ENCODE measurements around the gene SRCAP.

The SRCAP gene

GRCh38 chr16:30698816-30699614 lies at the start of gene SRCAP:
TSS of gene SRCAP (plus strand) at chr16:30699171. CDS start at chr16:30700825, 1,654 bp downstream.
- TF ChIP-seq POLR2A (IDR thresholded peaks at IDR 0.05; ENCODE audit: low read length) (peak; percentile 39), GATA1 (IDR thresholded peaks at IDR 0.05; ENCODE audit: low read depth, low read length) (no peak)
- peak; percentile 91 to 94 for DNase-seq

DNA sequence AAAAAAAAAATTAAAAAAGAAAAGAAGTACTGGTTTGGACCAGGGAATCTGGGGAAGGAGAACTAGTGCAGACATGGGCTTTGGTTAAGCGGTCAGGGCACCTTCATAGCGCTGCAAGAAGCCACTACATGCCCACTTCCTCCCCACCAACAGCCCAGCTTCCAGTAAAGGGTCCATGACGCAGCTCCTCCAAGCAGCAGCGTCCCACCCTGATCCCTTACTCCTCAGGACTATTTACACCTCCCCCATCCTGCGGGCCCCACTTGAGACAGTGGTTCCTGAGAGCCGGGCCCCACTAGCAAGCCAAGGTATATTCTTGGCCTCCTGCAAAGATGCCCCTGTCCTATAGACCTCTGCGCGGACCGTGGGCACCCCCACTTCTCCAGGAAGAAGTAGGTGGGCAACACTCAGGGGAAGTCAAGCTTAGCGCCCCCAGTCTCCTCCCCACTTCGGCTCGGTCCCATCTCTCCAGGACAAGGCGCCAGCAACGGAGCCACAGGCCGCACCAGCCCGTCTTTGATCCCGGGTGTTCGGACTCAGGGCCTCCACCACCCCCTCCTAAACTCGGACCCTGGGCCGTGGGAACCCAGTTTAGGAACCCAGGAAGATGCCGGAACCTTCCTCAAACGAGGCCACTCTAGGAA lies 49.1 kb upstream of the SRCAP start:
- TF ChIP-seq GATA1 (IDR thresholded peaks at IDR 0.05; ENCODE audit: low read depth, low read length) (no peak), POLR2A (IDR thresholded peaks at IDR 0.05; ENCODE audit: low read length) (no peak)
- DNase-seq = no peak

GRCh38 chr16:30650369-30651123 lies 48.4 kb upstream of the SRCAP start, which contains the start of gene PRR14:
TSS of gene PRR14 (plus strand) at chr16:30650960. CDS start at chr16:30651646, 686 bp downstream.
- peak; percentile 100 for DNase-seq
- TF ChIP-seq GATA1 (IDR thresholded peaks at IDR 0.05; ENCODE audit: low read depth, low read length) (no peak), POLR2A (IDR thresholded peaks at IDR 0.05; ENCODE audit: low read length) (peak; percentile 61)

GRCh38 chr16:30651124-30652004 lies 47.6 kb upstream of the SRCAP start:
- TF ChIP-seq GATA1 (IDR thresholded peaks at IDR 0.05; ENCODE audit: low read depth, low read length) (no peak), POLR2A (IDR thresholded peaks at IDR 0.05; ENCODE audit: low read length) (peak; percentile 52)
- peak; percentile 87 to 91 for DNase-seq

GRCh38 chr16:30652005-30652296 lies 47.0 kb upstream of the SRCAP start:
- TF ChIP-seq GATA1 (IDR thresholded peaks at IDR 0.05; ENCODE audit: low read depth, low read length) (no peak), POLR2A (IDR thresholded peaks at IDR 0.05; ENCODE audit: low read length) (no peak)

GRCh38 chr16:30652718-30653117 lies 46.3 kb upstream of the SRCAP start:
- no peak for DNase-seq
- no peak for TF ChIP-seq POLR2A (IDR thresholded peaks at IDR 0.05; ENCODE audit: low read length)
- no peak for TF ChIP-seq GATA1 (IDR thresholded peaks at IDR 0.05; ENCODE audit: low read depth, low read length)

More at GRCh38 chr16:30652005-30652296, 47.0 kb upstream of the SRCAP start:
- no peak for DNase-seq

- TF ChIP-seq POLR2A (IDR thresholded peaks at IDR 0.05; ENCODE audit: low read length) (no peak), GATA1 (IDR thresholded peaks at IDR 0.05; ENCODE audit: low read depth, low read length) (no peak)
- DNase-seq = no peak
Measured at GRCh38 chr16:30654856-30655255, 44.1 kb upstream of the SRCAP start.

- DNase-seq = no peak
- TF ChIP-seq GATA1 (IDR thresholded peaks at IDR 0.05; ENCODE audit: low read depth, low read length) = no peak
- TF ChIP-seq POLR2A (IDR thresholded peaks at IDR 0.05; ENCODE audit: low read length) = no peak
Measured at GRCh38 chr16:30655815-30656347, 43.1 kb upstream of the SRCAP start.

- DNase-seq = no peak
- TF ChIP-seq POLR2A (IDR thresholded peaks at IDR 0.05; ENCODE audit: low read length) (no peak), GATA1 (IDR thresholded peaks at IDR 0.05; ENCODE audit: low read depth, low read length) (no peak)
Measured at GRCh38 chr16:30656388-30656787, 42.6 kb upstream of the SRCAP start.

GRCh38 chr16:30656974-30657865 lies 41.8 kb upstream of the SRCAP start:
- DNase-seq = no peak
- no peak for TF ChIP-seq POLR2A (IDR thresholded peaks at IDR 0.05; ENCODE audit: low read length)
- TF ChIP-seq GATA1 (IDR thresholded peaks at IDR 0.05; ENCODE audit: low read depth, low read length) = no peak

DNA sequence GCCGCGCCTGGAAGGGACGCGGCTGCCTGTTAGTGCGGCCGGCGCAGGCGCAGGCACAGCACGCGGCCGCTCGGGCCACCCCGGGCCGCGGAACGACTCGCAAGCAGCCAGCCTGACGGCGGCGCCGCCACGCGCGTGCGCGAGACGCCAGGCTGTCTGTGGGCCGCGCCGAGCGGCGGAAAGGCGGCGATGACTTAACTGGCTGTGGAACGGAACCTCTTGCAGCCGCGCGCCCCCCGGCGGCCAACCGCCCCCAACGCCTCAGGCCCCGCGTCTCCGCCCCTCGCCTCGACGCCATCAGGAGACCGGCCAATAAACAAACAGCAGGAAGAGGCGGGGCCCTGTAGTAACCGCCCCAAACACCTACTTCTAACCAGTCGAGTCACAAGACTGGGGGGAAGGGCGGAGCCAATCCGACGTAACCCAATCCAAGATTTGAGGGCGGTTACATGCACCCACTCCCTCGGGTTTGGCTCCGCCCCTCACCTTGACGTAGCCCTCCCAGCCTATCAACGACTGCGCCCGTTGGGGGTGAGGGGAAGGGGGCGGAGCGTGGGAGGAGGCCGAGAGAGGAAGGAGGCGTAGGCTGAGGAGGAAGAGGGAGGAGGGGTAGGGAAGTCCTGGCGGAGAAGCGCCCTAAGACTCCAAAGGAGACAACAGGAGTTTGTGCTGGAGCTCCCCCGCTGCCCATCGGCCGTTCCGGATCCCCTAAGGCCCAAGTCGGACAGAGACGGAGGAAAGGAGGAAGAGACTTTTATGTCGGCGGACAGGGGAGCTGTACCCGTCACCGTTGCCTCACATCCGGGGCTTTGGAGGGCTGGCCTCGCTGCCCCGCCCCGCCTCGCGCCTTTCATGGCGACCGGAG lies 40.9 kb upstream of the SRCAP start, which contains the start of gene FBRS:
Gene FBRS (plus strand): TSS at position 566 of the 865 bp plus-strand sequence. CDS start 1,088 bp downstream, outside the sequence.
- peak; percentile 100 for DNase-seq
- TF ChIP-seq GATA1 (IDR thresholded peaks at IDR 0.05; ENCODE audit: low read depth, low read length) (no peak), POLR2A (IDR thresholded peaks at IDR 0.05; ENCODE audit: low read length) (peak; percentile 93)

Data from erythroblast (primary cell).